Suprapubic skin (tissue), 3 donors: Measurements from ENCODE around the gene NACAD.

Experiments used
- CTCF ChIP-seq, 2 donors: fragments of 200-600 bp in 1 of 2; fragments of 450-650 bp in 1 of 2; sonication (generic) in 1 of 2; IDR thresholded peaks; one replicate each; pipeline ENCODE4 v1.5.1; 2016 to 2019; ENCODE audit warnings: antibody characterized with exemption in 2 of 2, mild to moderate bottlenecking in 1 of 2, moderate library complexity in 1 of 2
- POLR2AphosphoS5 ChIP-seq, 3 donors: sonication (generic); formaldehyde crosslinking; IDR thresholded peaks; one replicate each; pipeline ENCODE4 v1.6.1; 2017; ENCODE audit warnings: antibody characterized with exemption in 3 of 3

GRCh38 chr7:45053401-45053800 is 35.4 kb downstream of the NACAD start:
- TF ChIP-seq POLR2AphosphoS5 (IDR thresholded peaks at IDR 0.05) (no peak), CTCF (IDR thresholded peaks at IDR 0.05) (no peak)
